Stomach (tissue), 4 donors: Measurements from ENCODE around the gene GOSR2.

ENCODE experiments used
- POLR2AphosphoS5 ChIP-seq, 3 donors: sonication (generic); formaldehyde crosslinking; IDR thresholded peaks; one replicate each; pipeline ENCODE4 v1.6.1; 2016; ENCODE audit warnings: antibody characterized with exemption in 3 of 3
- TF ChIP-seq, protein P1 (sequence below), 7 experiments: fragments of 450-650 bp in 4 of 7; fragments of 200-600 bp in 3 of 7; sonication (generic) in 3 of 7; IDR thresholded peaks; one replicate each; pipeline ENCODE4 v1.5.1; 2016 to 2019; ENCODE audit warnings: antibody characterized with exemption in 7 of 7, control low read depth in 2 of 7, mild to moderate bottlenecking in 1 of 7

GRCh38 chr17:46916623-46917022 lies 6.3 kb upstream of the GOSR2 start:
- TF ChIP-seq, protein P1, sequence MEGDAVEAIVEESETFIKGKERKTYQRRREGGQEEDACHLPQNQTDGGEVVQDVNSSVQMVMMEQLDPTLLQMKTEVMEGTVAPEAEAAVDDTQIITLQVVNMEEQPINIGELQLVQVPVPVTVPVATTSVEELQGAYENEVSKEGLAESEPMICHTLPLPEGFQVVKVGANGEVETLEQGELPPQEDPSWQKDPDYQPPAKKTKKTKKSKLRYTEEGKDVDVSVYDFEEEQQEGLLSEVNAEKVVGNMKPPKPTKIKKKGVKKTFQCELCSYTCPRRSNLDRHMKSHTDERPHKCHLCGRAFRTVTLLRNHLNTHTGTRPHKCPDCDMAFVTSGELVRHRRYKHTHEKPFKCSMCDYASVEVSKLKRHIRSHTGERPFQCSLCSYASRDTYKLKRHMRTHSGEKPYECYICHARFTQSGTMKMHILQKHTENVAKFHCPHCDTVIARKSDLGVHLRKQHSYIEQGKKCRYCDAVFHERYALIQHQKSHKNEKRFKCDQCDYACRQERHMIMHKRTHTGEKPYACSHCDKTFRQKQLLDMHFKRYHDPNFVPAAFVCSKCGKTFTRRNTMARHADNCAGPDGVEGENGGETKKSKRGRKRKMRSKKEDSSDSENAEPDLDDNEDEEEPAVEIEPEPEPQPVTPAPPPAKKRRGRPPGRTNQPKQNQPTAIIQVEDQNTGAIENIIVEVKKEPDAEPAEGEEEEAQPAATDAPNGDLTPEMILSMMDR (IDR thresholded peaks at IDR 0.05), result no peak
- no peak for TF ChIP-seq POLR2AphosphoS5 (IDR thresholded peaks at IDR 0.05)
